HL-60 (cell line): ENCODE measurements around the gene GIPR.

ENCODE experiments used
- CTCF ChIP-seq: IDR thresholded peaks from one replicate; pipeline ENCODE4 v1.5.1; 2011; ENCODE audit warnings: low read length, control low read depth, inconsistent platforms; ENCODE audit not compliant: insufficient read depth
- GABPA ChIP-seq: IDR thresholded peaks from 2 replicates; pipeline ENCODE4 v1.6.1; 2012; ENCODE audit warnings: low read depth
- POLR2AphosphoS5 ChIP-seq: IDR thresholded peaks from 2 replicates; pipeline ENCODE4 v1.6.1; 2012; ENCODE audit warnings: low read depth

- TF ChIP-seq CTCF: no peak
- TF ChIP-seq POLR2AphosphoS5: no peak
- TF ChIP-seq GABPA: no peak
Observed at GRCh38 chr19:45668342-45668871, 386 bp downstream of the GIPR start.
